K562 treated with DMSO at 1 percent for 48 hours (cell line): Measurements from ENCODE around the gene ANXA1. TPM values are rescaled to one million over a fixed set of nuclear protein-coding genes. Genes with fewer than 3 reads are reported as not detected.

Experiments used
- total RNA-seq: library from RNA; unstranded; fragments of 300-600 nt; gene quantifications from 2 replicates; pipeline ENCODE4 v1.2.3, GENCODE V29; 2022; ENCODE audit warnings: low replicate concordance; ENCODE audit errors: extremely low read depth

The ANXA1 gene
- total RNA-seq, result not detected in 2 replicates

GRCh38 chr9:73151653-73152542 lies at the start of gene ANXA1:
ANXA1 (plus strand) TSS chr9:73151865; CDS start chr9:73158536, 6,671 bp downstream.

Other genes with a start within 250 kb of the ANXA1 start
- not detected in 2 replicates for gene ALDH1A1, start 198.8 kb upstream of the ANXA1 start, total RNA-seq